HCT116 (cell line): ENCODE results near the gene EGFR. TPM values are rescaled to one million over a fixed set of nuclear protein-coding genes. Genes with fewer than 3 reads are reported as not detected.
A peak's percentile ranks its signal among the peaks of the same experiment; 100 is the strongest.

ENCODE experiments used
- ATAC-seq: fragments of 200-7000 bp; cut with Tn5 transposase; 2 replicates; pipeline ENCODE4 v1.9.1; 2020; ENCODE audit warnings: mild to moderate bottlenecking, moderate library complexity
- Bru-seq: library from RNA; stranded (reverse); fragments of 400-500 nt; gene quantifications from one replicate; lab custom pipeline; 2021; lab: Mats Ljungman, UMichigan
- BruChase-seq, 2 experiments: library from RNA; stranded (reverse); fragments of 400-500 nt; gene quantifications; one replicate each; lab custom pipeline; 2021; lab: Mats Ljungman, UMichigan
- BruUV-seq: library from RNA; stranded (reverse); fragments of 400-500 nt; replicated peaks from 2 replicates; lab custom pipeline; 2021; lab: Mats Ljungman, UMichigan
- CTCF ChIA-PET: fragments of 300-600 bp; sonication (Branson Sonifier 250); formaldehyde crosslinking; loops from one replicate; lab custom pipeline; 2021; ENCODE audit warnings: antibody characterized with exemption; lab: Charles Lee
- POLR2A ChIA-PET: fragments of 300-600, 350-600 bp; sonication (Branson Sonifier 250); formaldehyde crosslinking; loops from one replicate; lab custom pipeline; 2021; ENCODE audit warnings: antibody characterized with exemption; lab: Charles Lee
- RAD21 ChIA-PET, 2 experiments: fragments of 300-600 bp; sonication (Branson Sonifier 250); formaldehyde crosslinking; loops; one replicate each; lab custom pipeline; 2023; ENCODE audit warnings: low total read pairs in 2 of 2; ENCODE audit not compliant: uncharacterized antibody in 2 of 2, unreplicated experiment in 2 of 2, low non-redundant PET in 1 of 2; lab: Charles Lee
- DNase-seq: peaks from one replicate; pipeline ENCODE4 v3.0.0-alpha.2; 2010; ENCODE audit warnings: low read depth, low spot score
- H2AFZ ChIP-seq: fragments of 200-600 bp; shearing (Covaris generic), sonication (generic); 2 replicates; pipeline ENCODE4 v1.6.1; 2017; ENCODE audit warnings: low read depth, mixed run types, mixed read lengths, antibody characterized with exemption, low read length; ENCODE audit not compliant: poor library complexity, severe bottlenecking
- H3K27ac ChIP-seq: 2 replicates; pipeline ENCODE4 v1.5.1; 2012; ENCODE audit warnings: low read depth, low read length
- H3K27me3 ChIP-seq: fragments of 200-600 bp; sonication (generic); 2 replicates; pipeline ENCODE4 v1.6.1; 2016; ENCODE audit warnings: mixed run types, low read length, mixed read lengths; ENCODE audit not compliant: insufficient read depth
- H3K36me3 ChIP-seq, 2 experiments: fragments of 200-500 bp in 1 of 2; fragments of 200-600 bp in 1 of 2; sonication (Bioruptor generic) in 1 of 2; sonication (generic) in 1 of 2; 2 replicates each; pipeline versions ENCODE4 v1.5.1 to v1.6.1; 2014 to 2016; ENCODE audit warnings: low read length in 2 of 2, inconsistent platforms in 1 of 2, mixed read lengths in 1 of 2, mixed run types in 1 of 2; ENCODE audit not compliant: insufficient read depth in 2 of 2, control insufficient read depth in 1 of 2
- H3K4me1 ChIP-seq, 2 experiments: fragments of 200-600 bp in 1 of 2; sonication (generic) in 1 of 2; 2 replicates each; pipeline versions ENCODE4 v1.5.1 to v1.6.1; 2012 to 2017; ENCODE audit warnings: low read length in 2 of 2, inconsistent platforms in 1 of 2, mild to moderate bottlenecking in 1 of 2, mixed read lengths in 1 of 2, mixed run types in 1 of 2, moderate library complexity in 1 of 2; ENCODE audit not compliant: insufficient read depth in 2 of 2, control insufficient read depth in 1 of 2
- H3K4me2 ChIP-seq: fragments of 200-600 bp; sonication (generic); 2 replicates; pipeline ENCODE4 v1.6.1; 2017; ENCODE audit warnings: mixed run types, low read length, mixed read lengths
- H3K4me3 ChIP-seq, 2 experiments: fragments of 200-600 bp in 1 of 2; sonication (generic) in 1 of 2; replicated peaks in 1 of 2; 2 replicates each; pipeline ENCODE4 v1.5.1; 2011 to 2016; ENCODE audit warnings: low read length in 2 of 2, control low read depth in 1 of 2, low read depth in 1 of 2, mild to moderate bottlenecking in 1 of 2, mixed read lengths in 1 of 2, mixed run types in 1 of 2
- H3K79me2 ChIP-seq: fragments of 200-600 bp; sonication (generic); 2 replicates; pipeline ENCODE4 v1.6.1; 2017; ENCODE audit warnings: mild to moderate bottlenecking, mixed run types, low read length, moderate library complexity, mixed read lengths; ENCODE audit not compliant: insufficient read depth
- H3K9ac ChIP-seq: fragments of 200-600 bp; sonication (generic); 2 replicates; pipeline ENCODE4 v1.6.1; 2016; ENCODE audit warnings: low read length, mixed read lengths
- H3K9me2 ChIP-seq: fragments of 200-600 bp; sonication (generic), shearing (Covaris generic); 2 replicates; pipeline ENCODE4 v1.6.1; 2017; ENCODE audit warnings: mixed run types, mild to moderate bottlenecking, moderate library complexity; ENCODE audit not compliant: insufficient read depth
- H3K9me3 ChIP-seq, 2 experiments: fragments of 200-500 bp in 1 of 2; fragments of 200-600 bp in 1 of 2; sonication (Bioruptor generic) in 1 of 2; sonication (generic) in 1 of 2; 2 replicates each; pipeline ENCODE4 v1.6.1; 2014 to 2017; ENCODE audit warnings: low read length in 2 of 2, mixed read lengths in 2 of 2, inconsistent platforms in 1 of 2, low read depth in 1 of 2, mild to moderate bottlenecking in 1 of 2, mixed run types in 1 of 2, moderate library complexity in 1 of 2; ENCODE audit not compliant: control insufficient read depth in 1 of 2, insufficient read depth in 1 of 2
- H4K20me1 ChIP-seq: fragments of 200-600 bp; sonication (generic), shearing (Covaris generic); 2 replicates; pipeline ENCODE4 v1.6.1; 2017; ENCODE audit warnings: mixed run types, mild to moderate bottlenecking, moderate library complexity; ENCODE audit not compliant: insufficient read depth
- POLR2AphosphoS5 ChIP-seq: IDR thresholded peaks from 2 replicates; pipeline ENCODE4 v1.6.1; 2011; ENCODE audit warnings: mild to moderate bottlenecking, low read depth, low read length, moderate library complexity
- SP1 ChIP-seq: IDR thresholded peaks from 2 replicates; pipeline ENCODE4 v1.6.1; 2012; ENCODE audit warnings: low read depth
- TCF7L2 ChIP-seq: IDR thresholded peaks from 2 replicates; pipeline ENCODE4 v1.7.0; 2011; ENCODE audit warnings: borderline replicate concordance, inconsistent platforms; ENCODE audit not compliant: insufficient read depth, insufficient read length; ENCODE audit errors: extremely low read depth
- YY1 ChIP-seq: IDR thresholded peaks from 2 replicates; pipeline ENCODE4 v1.6.1; 2011; ENCODE audit warnings: low read length, low read depth, moderate library complexity, mild to moderate bottlenecking; ENCODE audit not compliant: insufficient replicate concordance; ENCODE audit errors: extremely low read depth
- ZFX ChIP-seq: fragments of 450-650 bp; IDR thresholded peaks from 2 replicates; pipeline ENCODE4 v1.6.1; 2017
- intact Hi-C: fragments of 100-400 bp; cut with micrococcal nuclease; formaldehyde crosslinking; loops from 2 replicates; pipeline ENCODE4 v1.10.0; 2022
- long read RNA-seq: library from polyadenylated mRNA; unstranded; transcript quantifications from one replicate; pipeline ENCODE4 v2.0.0, GENCODE V29; 2021; ENCODE audit not compliant: unreplicated experiment
- polyA plus RNA-seq: library from polyadenylated mRNA; unstranded; fragments of >200 nt; gene quantifications from 2 replicates; pipeline ENCODE4 v1.2.1, GENCODE V29; 2012; ENCODE audit warnings: missing spikeins
- total RNA-seq: library from RNA; stranded (reverse); gene quantifications from one replicate; pipeline ENCODE4 v1.2.1, GENCODE V29; 2021; ENCODE audit not compliant: unreplicated experiment

EGFR gene
- total RNA-seq (71.5 TPM), Bru-seq, nascent RNA (percentile 91 among the genes with signal in this experiment), BruChase-seq, experiment 1, labeled RNA remaining after a 6-hour chase (percentile 85 among the genes with signal in this experiment), BruChase-seq, experiment 2, labeled RNA remaining after a 2-hour chase (percentile 82 among the genes with signal in this experiment)
- polyA plus RNA-seq: 27.5 and 28.7 TPM in 2 replicates
- long read RNA-seq, full-length matches to known transcripts: 9 of 68 reads
- long read RNA-seq, partial matches to known transcripts: 12 of 68 reads
- long read RNA-seq, other reads (novel, unspliced or antisense): 47 of 68 reads

DNA sequence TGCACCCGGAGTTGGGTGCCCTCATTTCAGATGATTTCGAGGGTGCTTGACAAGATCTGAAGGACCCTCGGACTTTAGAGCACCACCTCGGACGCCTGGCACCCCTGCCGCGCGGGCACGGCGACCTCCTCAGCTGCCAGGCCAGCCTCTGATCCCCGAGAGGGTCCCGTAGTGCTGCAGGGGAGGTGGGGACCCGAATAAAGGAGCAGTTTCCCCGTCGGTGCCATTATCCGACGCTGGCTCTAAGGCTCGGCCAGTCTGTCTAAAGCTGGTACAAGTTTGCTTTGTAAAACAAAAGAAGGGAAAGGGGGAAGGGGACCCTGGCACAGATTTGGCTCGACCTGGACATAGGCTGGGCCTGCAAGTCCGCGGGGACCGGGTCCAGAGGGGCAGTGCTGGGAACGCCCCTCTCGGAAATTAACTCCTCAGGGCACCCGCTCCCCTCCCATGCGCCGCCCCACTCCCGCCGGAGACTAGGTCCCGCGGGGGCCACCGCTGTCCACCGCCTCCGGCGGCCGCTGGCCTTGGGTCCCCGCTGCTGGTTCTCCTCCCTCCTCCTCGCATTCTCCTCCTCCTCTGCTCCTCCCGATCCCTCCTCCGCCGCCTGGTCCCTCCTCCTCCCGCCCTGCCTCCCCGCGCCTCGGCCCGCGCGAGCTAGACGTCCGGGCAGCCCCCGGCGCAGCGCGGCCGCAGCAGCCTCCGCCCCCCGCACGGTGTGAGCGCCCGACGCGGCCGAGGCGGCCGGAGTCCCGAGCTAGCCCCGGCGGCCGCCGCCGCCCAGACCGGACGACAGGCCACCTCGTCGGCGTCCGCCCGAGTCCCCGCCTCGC is at the start of gene EGFR:
EGFR (plus strand) TSS at position 657 of the 830 bp plus-strand sequence. CDS start 261 bp downstream, outside the sequence.
- H3K4me1 ChIP-seq: peaks cover 12 to 17% of the 10 kb centered on the region in 2 experiments
- no peaks in the 10 kb centered on the region for H3K27me3 ChIP-seq
- no peaks in the 10 kb centered on the region for H3K9me3 ChIP-seq
- 0 out of 2 replicates have a peak, but pooled peaks cover under 1% of the 10 kb centered on the region for H4K20me1 ChIP-seq
- BruUV-seq: TSS peak; percentile 44
- no peak within 1 kb of the TSS for H2AFZ ChIP-seq
- CTCF ChIA-PET: interaction anchor here (0.8 to 0.9 kb wide), 2 partner anchors 179 to 237 kb away, joined by 3 read pairs; no protein-coding TSS in a partner anchor
- H3K9me2 ChIP-seq: no peaks in the 10 kb centered on the region
- peak within 1 kb of the TSS; percentile 85 for H3K9ac ChIP-seq
- ATAC-seq (peak; percentile 89), DNase-seq (peak; percentile 40)
- TF ChIP-seq YY1: no peak
- peak; percentile 71 for TF ChIP-seq POLR2AphosphoS5
- TF ChIP-seq ZFX: peak; percentile 52
- TF ChIP-seq SP1: no peak
- TF ChIP-seq TCF7L2: no peak
- RAD21 ChIA-PET: interaction anchor here (0.8 to 1.0 kb wide), 2 partner anchors 48 to 236 kb away, joined by 3 read pairs; no protein-coding TSS in a partner anchor
- no peaks in the 10 kb centered on the region for H3K36me3 ChIP-seq
- intact Hi-C loops: loop anchor here (10.0 kb wide), 1 partner anchor 236 kb away; no protein-coding TSS in a partner anchor
- H3K4me2 ChIP-seq: peak within 1 kb of the TSS; percentile 89
- H3K4me3 ChIP-seq: peak within 1 kb of the TSS; percentile 58 to 76
- peak within 1 kb of the TSS; percentile 88 for H3K27ac ChIP-seq
- H3K79me2 ChIP-seq: peaks cover 44% of the 10 kb centered on the region
- POLR2A ChIA-PET: interaction anchor here (0.7 kb wide), 1 partner anchor 12 kb away, joined by 3 read pairs; no protein-coding TSS in a partner anchor
